Measurements from ENCODE around the gene LCN6. TPM values are rescaled to one million over a fixed set of nuclear protein-coding genes. Genes with fewer than 3 reads are reported as not detected.
A peak's percentile ranks its signal among the peaks of the same experiment; 100 is the strongest.

Gene LCN6
- total RNA-seq, 2 experiments from 2014 or later: not detected

DNA sequence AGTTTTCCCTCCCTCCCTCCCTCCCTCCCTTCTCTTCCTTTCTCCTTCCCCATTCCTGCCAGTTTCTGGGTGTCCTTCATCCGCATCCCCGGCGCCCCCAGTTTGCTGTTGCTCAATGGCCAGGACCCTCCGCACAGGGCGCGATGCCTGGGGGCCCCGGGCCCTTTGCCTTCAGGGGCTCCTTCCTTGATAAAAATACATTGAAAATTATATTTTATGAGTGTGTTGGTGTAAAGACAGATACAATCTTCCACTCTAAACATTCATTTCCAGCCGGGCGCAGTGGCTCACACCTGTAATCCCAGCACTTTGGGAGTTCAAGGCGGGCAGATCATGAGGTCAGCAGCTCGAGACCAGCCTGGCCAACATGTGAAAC is 53.5 kb downstream of the LCN6 start:
- Histone ChIP-seq H3K9me3 (ENCODE audit: control insufficient read depth in 1 of 2, insufficient read depth in 1 of 2, low read length in 2 of 2) (peaks cover 0 to 16% of the 10 kb centered on the region in 2 experiments), H3K27me3 (ENCODE audit: control insufficient read depth in 1 of 2, insufficient read depth in 2 of 2, low read length in 2 of 2) (peaks cover 11 to 12% of the 10 kb centered on the region in 2 experiments), H3K4me1 (ENCODE audit: insufficient read depth, low read length) (peaks cover 3% of the 10 kb centered on the region), H3K36me3 (ENCODE audit: insufficient read depth, low read length) (no peaks in the 10 kb centered on the region), H3K4me3 (ENCODE audit: low read length) (no peak overlapping the region), H3K27ac (ENCODE audit: low read depth in 1 of 2, low read length in 2 of 2) (no peak overlapping the region)
- intact Hi-C loops (cut with DNase I, micrococcal nuclease): no loop called here
- ChIA-PET POLR2A (no interaction called here), CTCF (no interaction called here)
- no peaks in the 10 kb centered on the region for H3K4me1 Mint-ChIP-seq (ENCODE audit: low read depth)
- no peaks in the 10 kb centered on the region for H3K9me3 Mint-ChIP-seq
- H3K27me3 Mint-ChIP-seq: peaks cover 22% of the 10 kb centered on the region
- ATAC-seq (ENCODE audit: poor library complexity) (no peak), DNase-seq (no peak)
- H3K27ac Mint-ChIP-seq: no peak overlapping the region
- no peak for TF ChIP-seq CTCF (IDR thresholded peaks at IDR 0.05)
- H3K4me3 Mint-ChIP-seq: no peak overlapping the region
- no peaks in the 10 kb centered on the region for H3K36me3 Mint-ChIP-seq (ENCODE audit: low read depth)

- no peak for TF ChIP-seq CTCF (IDR thresholded peaks at IDR 0.05)
- peaks cover 0 to 16% of the 10 kb centered on the region in 2 experiments for H3K9me3 ChIP-seq (ENCODE audit: control insufficient read depth in 1 of 2, insufficient read depth in 1 of 2, low read length in 2 of 2)
- H3K4me3 ChIP-seq (ENCODE audit: low read length): no peak overlapping the region
- Mint-ChIP-seq H3K27ac (no peak overlapping the region), H3K36me3 (ENCODE audit: low read depth) (no peaks in the 10 kb centered on the region), H3K4me3 (no peak overlapping the region), H3K27me3 (peaks cover 22% of the 10 kb centered on the region), H3K9me3 (no peaks in the 10 kb centered on the region), H3K4me1 (ENCODE audit: low read depth) (no peaks in the 10 kb centered on the region)
- H3K4me1 ChIP-seq (ENCODE audit: insufficient read depth, low read length): peaks cover 3% of the 10 kb centered on the region
- DNase-seq (peak in 4 of 14 experiments; percentile 14 to 56 (median 39)), ATAC-seq (ENCODE audit: poor library complexity) (no peak)
- no peaks in the 10 kb centered on the region for H3K36me3 ChIP-seq (ENCODE audit: insufficient read depth, low read length)
- H3K27ac ChIP-seq (ENCODE audit: low read depth in 1 of 2, low read length in 2 of 2): no peak overlapping the region
- peaks cover 11 to 12% of the 10 kb centered on the region in 2 experiments for H3K27me3 ChIP-seq (ENCODE audit: control insufficient read depth in 1 of 2, insufficient read depth in 2 of 2, low read length in 2 of 2)
- ChIA-PET POLR2A (no interaction called here), CTCF (no interaction called here)
- intact Hi-C loops (cut with DNase I, micrococcal nuclease): no loop called here
Observed at GRCh38 chr9:136694163-136694871, 54.0 kb downstream of the LCN6 start.

Small RNAs within 50 kb of the gene (microRNA-seq; reads per million reads assigned to microRNA genes)
- gene MIR6722 (ENCODE audit: borderline microRNAs expressed, borderline replicate concordance): not detected

Other genes with a start within 250 kb of the LCN6 start
- 10 to 100 TPM; 30.8 to 34.2 TPM for gene NOTCH1, start 202.5 kb downstream of the LCN6 start, total RNA-seq
- gene EGFL7, start 85.6 kb downstream of the LCN6 start, total RNA-seq: not detected
- gene AGPAT2, start 61.1 kb downstream of the LCN6 start, total RNA-seq: 1 to 10 TPM; 3.6 to 4.0 TPM
- under 1 TPM in 1 of 2 experiments, not detected in 1; 0.11 TPM for gene DIPK1B, start 36.0 kb downstream of the LCN6 start, total RNA-seq
- gene LCN10, start 5.6 kb downstream of the LCN6 start, total RNA-seq: not detected
- gene LCN8, start 9.7 kb upstream of the LCN6 start, total RNA-seq: not detected
- not detected for gene LCN15, start 16.0 kb upstream of the LCN6 start, total RNA-seq
- 10 to 100 TPM; 14.6 to 17.1 TPM for gene TMEM141, start 42.8 kb upstream of the LCN6 start, total RNA-seq
- gene CCDC183, start 47.8 kb upstream of the LCN6 start, total RNA-seq: 1 to 10 TPM; 3.0 to 4.6 TPM
- gene RABL6, start 59.4 kb upstream of the LCN6 start, total RNA-seq: 10 to 100 TPM; 46.4 to 48.5 TPM
- 1 to 10 TPM; 1.1 to 1.2 TPM for gene AJM1, start 94.0 kb upstream of the LCN6 start, total RNA-seq
- gene PHPT1, start 100.9 kb upstream of the LCN6 start, total RNA-seq: 10 to 100 TPM; 13.6 to 17.8 TPM
- gene MAMDC4, start 103.8 kb upstream of the LCN6 start, total RNA-seq: 1 to 10 TPM; 2.2 to 3.4 TPM
- gene EDF1, start 117.8 kb upstream of the LCN6 start, total RNA-seq: 100 to 1,000 TPM; 215 to 220 TPM
- gene TRAF2, start 138.0 kb upstream of the LCN6 start, total RNA-seq: 10 to 100 TPM; 10.6 to 11.6 TPM
- gene FBXW5, start 196.2 kb upstream of the LCN6 start, total RNA-seq: 10 to 100 TPM; 41.0 to 41.7 TPM
- gene C8G, start 196.7 kb upstream of the LCN6 start, total RNA-seq: not detected
- 1 to 10 TPM; 1.3 to 1.5 TPM for gene LCN12, start 203.7 kb upstream of the LCN6 start, total RNA-seq
- gene PTGDS, start 229.0 kb upstream of the LCN6 start, total RNA-seq: 10 to 100 TPM; 40.6 to 41.0 TPM
- gene LCNL1, start 234.5 kb upstream of the LCN6 start, total RNA-seq: 1 to 10 TPM in 1 of 2 experiments, under 1 TPM in 1; 0.93 to 1.0 TPM
- gene PAXX, start 243.9 kb upstream of the LCN6 start, total RNA-seq: 10 to 100 TPM; 67.0 to 67.8 TPM
- gene CLIC3, start 248.0 kb upstream of the LCN6 start, total RNA-seq: 1 to 10 TPM; 2.1 to 2.8 TPM